ENCODE results near the gene TMEM132C.

TMEM132C gene

GRCh38 chr12:128729628-128730121 lies 462.7 kb downstream of the TMEM132C start:
- no peak for TF ChIP-seq CTCF (IDR thresholded peaks at IDR 0.05; ENCODE audit: low read depth, low read length)
- DNase-seq (ENCODE audit: low read depth in 2 of 2): peak in 1 of 2 donors; percentile 1
- no peak overlapping the region for H3K4me3 ChIP-seq (replicated peaks in 1 of 2; ENCODE audit: low read depth in 2 of 2, low read length in 2 of 2)

GRCh38 chr12:128734371-128734770 lies 467.4 kb downstream of the TMEM132C start:
- no peak overlapping the region for H3K4me3 ChIP-seq (replicated peaks in 1 of 2; ENCODE audit: low read depth in 2 of 2, low read length in 2 of 2)
- TF ChIP-seq CTCF (IDR thresholded peaks at IDR 0.05; ENCODE audit: low read depth, low read length): no peak
- DNase-seq (ENCODE audit: low read depth in 2 of 2): no peak

GRCh38 chr12:128737292-128737966 lies 470.5 kb downstream of the TMEM132C start:
- H3K4me3 ChIP-seq (replicated peaks in 1 of 2; ENCODE audit: low read depth in 2 of 2, low read length in 2 of 2): no peak overlapping the region
- no peak for TF ChIP-seq CTCF (IDR thresholded peaks at IDR 0.05; ENCODE audit: low read depth, low read length)
- no peak for DNase-seq (ENCODE audit: low read depth in 2 of 2)

GRCh38 chr12:128743916-128744315 lies 476.9 kb downstream of the TMEM132C start:
- no peak for TF ChIP-seq CTCF (IDR thresholded peaks at IDR 0.05; ENCODE audit: low read depth, low read length)
- no peak for DNase-seq (ENCODE audit: low read depth in 2 of 2)
- no peak overlapping the region for H3K4me3 ChIP-seq (replicated peaks in 1 of 2; ENCODE audit: low read depth in 2 of 2, low read length in 2 of 2)

- no peak overlapping the region for H3K4me3 ChIP-seq (replicated peaks in 1 of 2; ENCODE audit: low read depth in 2 of 2, low read length in 2 of 2)
- no peak for TF ChIP-seq CTCF (IDR thresholded peaks at IDR 0.05; ENCODE audit: low read depth, low read length)
- no peak for DNase-seq (ENCODE audit: low read depth in 2 of 2)
Observed at GRCh38 chr12:128745772-128746689, 479.1 kb downstream of the TMEM132C start.

- H3K4me3 ChIP-seq (replicated peaks in 1 of 2; ENCODE audit: low read depth in 2 of 2, low read length in 2 of 2): no peak overlapping the region
- DNase-seq (ENCODE audit: low read depth in 2 of 2): no peak
- no peak for TF ChIP-seq CTCF (IDR thresholded peaks at IDR 0.05; ENCODE audit: low read depth, low read length)
Observed at GRCh38 chr12:128747441-128747840, 480.5 kb downstream of the TMEM132C start.

Measured in cardiac fibroblast (primary cell).